Measurements from ENCODE around the gene SLC4A8. TPM values are rescaled to one million over a fixed set of nuclear protein-coding genes. Genes with fewer than 3 reads are reported as not detected.

The SLC4A8 gene
- polyA plus RNA-seq, 1 donor (not counting 4 experiments of a cell fraction or from before 2014, with no cell fraction given): 2.3 TPM

- no peaks in the 10 kb centered on the region for H3K36me3 ChIP-seq (ENCODE audit: control insufficient read depth in 2 of 2, extremely low read depth in 1 of 2, insufficient read depth in 2 of 2, low read length in 2 of 2)
- no peaks in the 10 kb centered on the region for H3K9me1 ChIP-seq (ENCODE audit: control insufficient read depth, extremely low read depth, insufficient read depth, low read length)
- no peak overlapping the region for H3K9ac ChIP-seq (ENCODE audit: control insufficient read depth, extremely low read depth, insufficient read depth, low read length)
- no peaks in the 10 kb centered on the region for H4K20me1 ChIP-seq (ENCODE audit: control insufficient read depth, extremely low read depth, insufficient read depth, low read length)
- H3K79me2 ChIP-seq (ENCODE audit: control insufficient read depth, insufficient read depth, low read length): no peaks in the 10 kb centered on the region
- dilution Hi-C loops (cut with MboI; ENCODE audit: extremely low pct_ligation_motif_present, low sequenced_read_pairs): no loop called here
- H3K27ac ChIP-seq (ENCODE audit: control insufficient read depth, insufficient read depth, low read length): no peak overlapping the region
- H3K4me2 ChIP-seq (ENCODE audit: control insufficient read depth, extremely low read depth, insufficient read depth, low read depth, low read length): no peak overlapping the region
- FAIRE-seq (no peak), DNase-seq (ENCODE audit: low read depth, low spot score) (no peak)
- TF ChIP-seq EZH2 (IDR thresholded peaks at IDR 0.05; ENCODE audit: low read length) (no peak), CTCF (optimal IDR thresholded peaks at IDR 0.05 in 1 of 3, IDR thresholded peaks at IDR 0.05 in 1 of 3, conservative IDR thresholded peaks at IDR 0.05 in 1 of 3; ENCODE audit: extremely low read depth in 1 of 3, insufficient read depth in 2 of 3, low read length in 3 of 3) (no peak)
- no peak overlapping the region for H2AFZ ChIP-seq (ENCODE audit: control insufficient read depth, low read length)
- H3K27me3 ChIP-seq (ENCODE audit: control insufficient read depth, extremely low read depth, insufficient read depth, low read length): no peaks in the 10 kb centered on the region
- H3K9me3 ChIP-seq (ENCODE audit: control insufficient read depth, low read depth, low read length): no peaks in the 10 kb centered on the region
- H3K4me3 ChIP-seq (ENCODE audit: control insufficient read depth in 2 of 3, extremely low read depth in 1 of 3, insufficient read depth in 2 of 3, low read depth in 1 of 3, low read length in 3 of 3): no peak overlapping the region
- no peaks in the 10 kb centered on the region for H3K4me1 ChIP-seq (ENCODE audit: control insufficient read depth, extremely low read depth, insufficient read depth, low read length)
These were observed 125.0 kb downstream of the SLC4A8 start for GRCh38 chr12:51549637-51550036.

Other genes with a start within 250 kb of the SLC4A8 start
- gene POU6F1, start 206.8 kb upstream of the SLC4A8 start, polyA plus RNA-seq: 0.29 to 0.45 TPM (median 0.42 TPM) in 3 replicates
- gene DAZAP2, start 186.0 kb upstream of the SLC4A8 start, polyA plus RNA-seq: 199 to 239 TPM (median 232 TPM) in 3 replicates
- 42.9 to 63.3 TPM (median 52.1 TPM) in 3 replicates for gene SMAGP, start 154.4 kb upstream of the SLC4A8 start, polyA plus RNA-seq
- gene BIN2, start 100.7 kb upstream of the SLC4A8 start, polyA plus RNA-seq: 0.04 TPM in 1 of 3 replicates, not detected in the others
- not detected in 3 replicates for gene CELA1, start 78.2 kb upstream of the SLC4A8 start, polyA plus RNA-seq
- gene GALNT6, start 33.4 kb upstream of the SLC4A8 start, polyA plus RNA-seq: 42.7 to 78.1 TPM (median 57.5 TPM) in 3 replicates
- 0.58 to 1.2 TPM (median 1.1 TPM) in 3 replicates for gene SCN8A, start 166.4 kb downstream of the SLC4A8 start, polyA plus RNA-seq